ENCODE measurements around the gene SIAH2.

SIAH2 gene

GRCh38 chr3:150787741-150788370 lies 24.9 kb upstream of the SIAH2 start:
- H3K4me3 ChIP-seq (ENCODE audit: low read length): no peak overlapping the region
- TF ChIP-seq CTCF (IDR thresholded peaks at IDR 0.05; ENCODE audit: insufficient read depth, low read depth, low read length, missing control alignments): peak; percentile 92
- peak; percentile 85 for DNase-seq (ENCODE audit: low read depth)

GRCh38 chr3:150786791-150787190 lies 23.8 kb upstream of the SIAH2 start:
- DNase-seq (ENCODE audit: low read depth): peak; percentile 78
- no peak overlapping the region for H3K4me3 ChIP-seq (ENCODE audit: low read length)
- TF ChIP-seq CTCF (IDR thresholded peaks at IDR 0.05; ENCODE audit: insufficient read depth, low read depth, low read length, missing control alignments): no peak

GRCh38 chr3:150784747-150785125 lies 21.8 kb upstream of the SIAH2 start:
- no peak overlapping the region for H3K4me3 ChIP-seq (ENCODE audit: low read length)
- peak; percentile 32 for DNase-seq (ENCODE audit: low read depth)
- TF ChIP-seq CTCF (IDR thresholded peaks at IDR 0.05; ENCODE audit: insufficient read depth, low read depth, low read length, missing control alignments): no peak

- no peak for TF ChIP-seq CTCF (IDR thresholded peaks at IDR 0.05; ENCODE audit: insufficient read depth, low read depth, low read length, missing control alignments)
- H3K4me3 ChIP-seq (ENCODE audit: low read length): no peak overlapping the region
- peak; percentile 92 for DNase-seq (ENCODE audit: low read depth)
Observed at GRCh38 chr3:150783920-150784746, 21.2 kb upstream of the SIAH2 start.

- DNase-seq (ENCODE audit: low read depth): no peak
- TF ChIP-seq CTCF (IDR thresholded peaks at IDR 0.05; ENCODE audit: insufficient read depth, low read depth, low read length, missing control alignments): no peak
- no peak overlapping the region for H3K4me3 ChIP-seq (ENCODE audit: low read length)
Observed at GRCh38 chr3:150783316-150783715, 20.3 kb upstream of the SIAH2 start.

- no peak for TF ChIP-seq CTCF (IDR thresholded peaks at IDR 0.05; ENCODE audit: insufficient read depth, low read depth, low read length, missing control alignments)
- H3K4me3 ChIP-seq (ENCODE audit: low read length): no peak overlapping the region
- DNase-seq (ENCODE audit: low read depth): no peak
Observed at GRCh38 chr3:150779402-150779858, 16.5 kb upstream of the SIAH2 start.

Data from epithelial cell of esophagus (primary cell).